HG02981 (cell line): Measurements from ENCODE around the gene FOXC1.

Source experiments
- ATAC-seq: cut with Tn5 transposase; IDR thresholded peaks from one replicate; pipeline ENCODE4 v1.9.1; 2021; ENCODE audit warnings: mild to moderate bottlenecking, moderate library complexity; ENCODE audit not compliant: unreplicated experiment

Gene FOXC1

GRCh38 chr6:1598886-1599285 is 10.8 kb upstream of the FOXC1 start:
- ATAC-seq = no peak

- no peak for ATAC-seq
These were observed 10.2 kb upstream of the FOXC1 start for GRCh38 chr6:1599469-1599868.

GRCh38 chr6:1600063-1600763 is 9.5 kb upstream of the FOXC1 start:
- no peak for ATAC-seq

GRCh38 chr6:1600764-1601157 is 9.0 kb upstream of the FOXC1 start:
- no peak for ATAC-seq

GRCh38 chr6:1601158-1602048 is 8.3 kb upstream of the FOXC1 start:
- no peak for ATAC-seq

- no peak for ATAC-seq
These were observed 7.5 kb upstream of the FOXC1 start for GRCh38 chr6:1602049-1602713.

- ATAC-seq = no peak
These were observed 6.0 kb upstream of the FOXC1 start for GRCh38 chr6:1603708-1604107.

- ATAC-seq = peak; percentile 55
These were observed 5.3 kb upstream of the FOXC1 start for GRCh38 chr6:1604158-1605003.

- no peak for ATAC-seq
These were observed 4.5 kb upstream of the FOXC1 start for GRCh38 chr6:1605004-1605892.

- no peak for ATAC-seq
These were observed 3.6 kb upstream of the FOXC1 start for GRCh38 chr6:1605893-1606779.

- no peak for ATAC-seq
These were observed 2.8 kb upstream of the FOXC1 start for GRCh38 chr6:1606780-1607515.

- no peak for ATAC-seq
These were observed 2.0 kb upstream of the FOXC1 start for GRCh38 chr6:1607516-1608221.

GRCh38 chr6:1608222-1609040 is 1.3 kb upstream of the FOXC1 start:
- ATAC-seq = no peak

GRCh38 chr6:1609041-1609647 is 571 bp upstream of the FOXC1 start:
- ATAC-seq = no peak

- no peak for ATAC-seq
These were observed 994 bp downstream of the FOXC1 start for GRCh38 chr6:1610497-1611321.

GRCh38 chr6:1611322-1611571 is 1.5 kb downstream of the FOXC1 start:
- no peak for ATAC-seq
